H1 (cell line): ENCODE data around the gene HPD. TPM values are rescaled to one million over a fixed set of nuclear protein-coding genes. Genes with fewer than 3 reads are reported as not detected.

Experiments used
- CTCF ChIA-PET: fragments of 300-600 bp; sonication (Branson Sonifier 250); formaldehyde crosslinking; loops from one replicate; lab custom pipeline; 2021; ENCODE audit not compliant: partially characterized antibody; lab: Charles Lee
- POLR2A ChIA-PET: fragments of 300-600 bp; sonication (Branson Sonifier 250); formaldehyde crosslinking; loops from one replicate; lab custom pipeline; 2021; ENCODE audit warnings: inconsistent platforms; ENCODE audit not compliant: partially characterized antibody; lab: Charles Lee
- DNase-seq, 2 experiments: peaks; one replicate each; pipeline versions ENCODE4 v3.0.0 to v3.0.0-alpha.2; 2010 to 2022; ENCODE audit warnings: low spot score in 2 of 2, low read depth in 1 of 2, mixed read lengths in 1 of 2
- FAIRE-seq: peaks from 2 replicates; lab custom pipeline; 2011; peaks lifted over from hg19 to GRCh38; lab: Jason Lieb, UNC
- H2AFZ ChIP-seq: 2 replicates; pipeline ENCODE4 v1.8.1; 2012; ENCODE audit warnings: low read length, inconsistent platforms
- H2AK5ac ChIP-seq: 2 replicates; pipeline ENCODE4 v1.6.1; 2013; ENCODE audit warnings: low read depth, low read length
- H2BK120ac ChIP-seq: replicated peaks from 2 replicates; pipeline ENCODE3; 2013; ENCODE audit warnings: low read depth, low read length, inconsistent platforms
- H2BK12ac ChIP-seq: 2 replicates; pipeline ENCODE4 v1.6.1; 2013; ENCODE audit warnings: low read depth, low read length
- H2BK15ac ChIP-seq: 2 replicates; pipeline ENCODE4 v1.6.1; 2013; ENCODE audit warnings: low read length
- H2BK20ac ChIP-seq: 2 replicates; pipeline ENCODE4 v1.6.1; 2013; ENCODE audit warnings: low read length
- H2BK5ac ChIP-seq: 2 replicates; pipeline ENCODE4 v1.6.1; 2013; ENCODE audit warnings: low read depth, low read length
- H3K14ac ChIP-seq: 2 replicates; pipeline ENCODE4 v1.6.1; 2013; ENCODE audit warnings: inconsistent platforms; ENCODE audit not compliant: insufficient read length
- H3K18ac ChIP-seq: 2 replicates; pipeline ENCODE4 v1.6.1; 2013; ENCODE audit warnings: low read length; ENCODE audit errors: extremely low read depth
- H3K23ac ChIP-seq: 2 replicates; pipeline ENCODE4 v1.6.1; 2013; ENCODE audit warnings: inconsistent platforms; ENCODE audit not compliant: insufficient read length
- H3K23me2 ChIP-seq: 2 replicates; pipeline ENCODE4 v1.6.1; 2013; ENCODE audit warnings: low read depth, low read length
- H3K27ac ChIP-seq: 2 replicates; pipeline ENCODE4 v1.6.1; 2011; ENCODE audit warnings: low read depth, low read length, inconsistent platforms
- H3K27me3 ChIP-seq, 4 experiments: replicated peaks in 1 of 4; 1 replicate in 1 of 4; 2 replicates in 3 of 4; pipeline versions ENCODE4 v1.6.1 to v1.8.1; 2011 to 2013; ENCODE audit warnings: low read length in 3 of 4, mild to moderate bottlenecking in 3 of 4, inconsistent platforms in 2 of 4, mixed read lengths in 2 of 4, moderate library complexity in 1 of 4; ENCODE audit not compliant: control insufficient read depth in 3 of 4, insufficient read depth in 3 of 4; ENCODE audit errors: extremely low read depth in 1 of 4
- H3K36me3 ChIP-seq, 4 experiments: 2 replicates each; pipeline versions ENCODE4 v1.6.1 to v1.8.1; 2011 to 2013; ENCODE audit warnings: mild to moderate bottlenecking in 4 of 4, low read length in 3 of 4, moderate library complexity in 2 of 4, control low read depth in 1 of 4, inconsistent platforms in 1 of 4; ENCODE audit not compliant: insufficient read depth in 4 of 4, control insufficient read depth in 2 of 4
- H3K4ac ChIP-seq: replicated peaks from 2 replicates; pipeline ENCODE3; 2013; ENCODE audit warnings: low read length, low read depth, mixed read lengths, inconsistent platforms; ENCODE audit not compliant: insufficient read length
- H3K4me1 ChIP-seq, 4 experiments: replicated peaks in 1 of 4; 1 replicate in 1 of 4; 2 replicates in 3 of 4; pipeline versions ENCODE4 v1.6.1 to v1.8.1; 2011 to 2013; ENCODE audit warnings: low read length in 3 of 4, inconsistent platforms in 2 of 4, mixed read lengths in 1 of 4; ENCODE audit not compliant: insufficient read depth in 4 of 4, control insufficient read depth in 3 of 4
- H3K4me2 ChIP-seq, 2 experiments: 2 replicates each; pipeline versions ENCODE4 v1.6.1 to v1.8.1; 2011 to 2013; ENCODE audit warnings: low read depth in 2 of 2, low read length in 2 of 2, control low read depth in 1 of 2, inconsistent platforms in 1 of 2, mild to moderate bottlenecking in 1 of 2; ENCODE audit not compliant: insufficient read depth in 1 of 2
- H3K4me3 ChIP-seq, 4 experiments: fragments of 200-600, 300-600 bp in 1 of 4; sonication (generic), shearing (Covaris generic), sonication (Bioruptor Twin) in 1 of 4; 2 replicates each; pipeline versions ENCODE4 v1.5.1 to v1.8.1; 2011 to 2016; ENCODE audit warnings: low read length in 4 of 4, low read depth in 3 of 4, control low read depth in 2 of 4, inconsistent platforms in 2 of 4, mild to moderate bottlenecking in 2 of 4, mixed read lengths in 1 of 4, moderate library complexity in 1 of 4; ENCODE audit not compliant: insufficient read depth in 2 of 4; ENCODE audit errors: extremely low read depth in 1 of 4
- H3K56ac ChIP-seq: replicated peaks from 2 replicates; pipeline ENCODE3; 2013; ENCODE audit warnings: low read depth, mild to moderate bottlenecking, mixed read lengths, low read length, inconsistent platforms; ENCODE audit not compliant: insufficient read length
- H3K79me1 ChIP-seq: 2 replicates; pipeline ENCODE4 v1.6.1; 2013; ENCODE audit warnings: low read depth, low read length, control low read depth
- H3K79me2 ChIP-seq, 2 experiments: 2 replicates each; pipeline versions ENCODE4 v1.6.1 to v1.8.1; 2012 to 2013; ENCODE audit warnings: low read length in 2 of 2, mild to moderate bottlenecking in 2 of 2, inconsistent platforms in 1 of 2; ENCODE audit not compliant: insufficient read depth in 2 of 2, control insufficient read depth in 1 of 2
- H3K9ac ChIP-seq, 4 experiments: replicated peaks in 1 of 4; 1 replicate in 1 of 4; 2 replicates in 3 of 4; pipeline versions ENCODE4 v1.6.1 to v1.8.1; 2011 to 2013; ENCODE audit warnings: low read depth in 3 of 4, low read length in 3 of 4, control low read depth in 2 of 4, mild to moderate bottlenecking in 2 of 4, moderate library complexity in 2 of 4, inconsistent platforms in 1 of 4; ENCODE audit errors: extremely low read depth in 1 of 4
- H3K9me3 ChIP-seq, 2 experiments: 2 replicates each; pipeline versions ENCODE4 v1.6.1 to v1.8.1; 2012 to 2013; ENCODE audit warnings: mild to moderate bottlenecking in 2 of 2, moderate library complexity in 2 of 2, control low read depth in 1 of 2, inconsistent platforms in 1 of 2, low read depth in 1 of 2, low read length in 1 of 2, mixed read lengths in 1 of 2; ENCODE audit not compliant: insufficient read depth in 2 of 2
- H4K20me1 ChIP-seq, 2 experiments: replicated peaks in 1 of 2; 2 replicates each; pipeline versions ENCODE3 to v1.8.1; 2011 to 2013; ENCODE audit warnings: inconsistent platforms in 2 of 2, low read length in 2 of 2, mild to moderate bottlenecking in 1 of 2; ENCODE audit not compliant: insufficient read depth in 2 of 2, control insufficient read depth in 1 of 2
- H4K5ac ChIP-seq: 2 replicates; pipeline ENCODE4 v1.6.1; 2013; ENCODE audit warnings: low read length, low read depth, mixed read lengths, inconsistent platforms; ENCODE audit not compliant: insufficient read length
- H4K8ac ChIP-seq: 2 replicates; pipeline ENCODE4 v1.8.0; 2013; ENCODE audit warnings: mild to moderate bottlenecking, moderate library complexity, low read length, inconsistent platforms; ENCODE audit not compliant: insufficient read depth; ENCODE audit errors: extremely low read depth
- H4K91ac ChIP-seq: replicated peaks from 2 replicates; pipeline ENCODE3; 2013; ENCODE audit warnings: low read length, mixed read lengths, inconsistent platforms; ENCODE audit not compliant: insufficient read length
- EP300 ChIP-seq, 2 experiments: IDR thresholded peaks; 1 replicate in 1 of 2; 2 replicates in 1 of 2; pipeline ENCODE4 v1.6.1; 2011 to 2012; ENCODE audit warnings: low read depth in 2 of 2, low read length in 2 of 2, mild to moderate bottlenecking in 2 of 2, borderline replicate concordance in 1 of 2, inconsistent platforms in 1 of 2, moderate library complexity in 1 of 2
- HDAC6 ChIP-seq: IDR thresholded peaks from one replicate; pipeline ENCODE4 v1.7.1; 2012; ENCODE audit warnings: low read depth, mild to moderate bottlenecking, inconsistent platforms, low read length, moderate library complexity
- SUZ12 ChIP-seq: fragments of 200-600 bp; sonication (generic); IDR thresholded peaks from 2 replicates; pipeline ENCODE4 v1.6.1; 2012; ENCODE audit warnings: mild to moderate bottlenecking, inconsistent platforms, low read length, moderate library complexity, mixed read lengths
- WGBS, 2 experiments: shearing (Covaris generic) in 1 of 2; methylation state at CpG; one replicate each; pipeline versions ENCODE4 v1.1.6 to v1.1.7; 2013 to 2015; ENCODE audit warnings: low lambda C conversion rate in 2 of 2, mixed read lengths in 2 of 2, inconsistent platforms in 1 of 2, low coverage in 1 of 2, missing lambda C conversion rate in 1 of 2; ENCODE audit not compliant: insufficient replicate concordance in 2 of 2, insufficient coverage in 1 of 2, insufficient read length in 1 of 2; ENCODE audit errors: extremely low coverage in 1 of 2, missing lambda C conversion rate in 1 of 2; 5-methylcytosine and 5-hydroxymethylcytosine counted together
- polyA plus RNA-seq, 7 experiments: library from polyadenylated mRNA; depleted of rRNA in 3 of 7; stranded (reverse) in 5 of 7; unstranded in 2 of 7; fragments of >200 nt in 5 of 7; fragments of 200-250 nt in 2 of 7; gene quantifications; 1 replicate in 5 of 7; 2 replicates in 1 of 7; 4 replicates in 1 of 7; pipeline versions ENCODE4 v1.2.1 to v1.2.3, GENCODE V29; 2011 to 2013; ENCODE audit warnings: missing spikeins in 2 of 7, mixed read lengths in 2 of 7
- total RNA-seq: library from RNA; stranded (reverse); fragmentation: NEBNext Ultra II Directional; extraction: Animal tissue kit (Norgen Biotek cat#: 25700); gene quantifications from 2 replicates; pipeline ENCODE4 v1.2.1, GENCODE V29; 2021

HPD gene
- total and polyA plus RNA-seq, 2 of the 8 experiments (the other 6 are each of a cell fraction or from before 2014, with no cell fraction given): 0.48 to 0.56 TPM

DNA sequence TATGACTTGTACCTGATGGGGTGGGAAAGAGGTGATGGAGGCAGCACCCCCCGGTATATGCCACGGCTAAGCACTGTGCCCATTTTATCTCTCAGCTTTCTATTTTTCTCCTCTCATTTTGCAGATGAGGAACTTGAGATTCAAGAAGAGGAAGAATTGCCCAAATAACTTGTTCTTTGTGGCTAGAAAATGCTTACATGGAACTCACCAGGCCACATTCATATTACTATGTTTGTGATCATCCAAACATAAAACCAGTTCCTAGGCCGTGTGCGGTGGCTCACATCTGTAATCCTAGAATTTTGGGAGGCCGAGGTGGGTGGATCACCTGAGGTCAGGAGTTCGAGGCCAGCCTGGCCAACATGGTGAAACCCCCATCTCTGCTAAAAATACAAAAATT lies 15.4 kb upstream of the HPD start:
- Histone ChIP-seq H4K20me1 (no peaks in the 10 kb centered on the region), H3K36me3 (no peaks in the 10 kb centered on the region), H4K8ac (no peak overlapping the region), H3K18ac (no peak overlapping the region), H2AFZ (no peak overlapping the region), H3K79me1 (no peaks in the 10 kb centered on the region), H3K4me1 (no peaks in the 10 kb centered on the region), H2BK20ac (no peak overlapping the region), H2BK15ac (no peak overlapping the region), H3K23ac (no peak overlapping the region), H3K9me3 (no peaks in the 10 kb centered on the region), H2BK5ac (no peak overlapping the region), H3K27me3 (no peaks in the 10 kb centered on the region), H2BK12ac (no peak overlapping the region), H3K4me3 (no peak overlapping the region), H2BK120ac (no peak overlapping the region), H3K4me2 (no peak overlapping the region), H4K91ac (no peak overlapping the region), H3K79me2 (no peaks in the 10 kb centered on the region), H3K4ac (no peak overlapping the region), H3K14ac (no peak overlapping the region), H3K23me2 (no peaks in the 10 kb centered on the region), H3K56ac (no peak overlapping the region), H4K5ac (no peak overlapping the region), H3K27ac (no peak overlapping the region), H3K9ac (no peak overlapping the region), H2AK5ac (no peak overlapping the region)
- TF ChIP-seq EP300 (IDR thresholded peaks at IDR 0.05; ENCODE audit: borderline replicate concordance in 1 of 2, low read depth in 2 of 2, low read length in 2 of 2) (no peak), HDAC6 (no peak), SUZ12 (no peak)
- no peak for FAIRE-seq
- ChIA-PET CTCF (interaction anchor here (0.6 to 2.6 kb wide), 4 partner anchors 11 to 1673 kb away, joined by 3 to 11 read pairs (median 6); partner anchors contain the start of gene PSMD9), POLR2A (interaction anchor here (0.7 to 1.6 kb wide), 3 partner anchors 15 to 76 kb away, joined by 3 to 4 read pairs (median 4); no protein-coding TSS in a partner anchor)
- 84% methylated on average over 6 of the region's 6 CpGs; no CpG with 5 or more reads in 1 of the 2 experiments for WGBS, 2 experiments
- no peak for DNase-seq
